HepG2 (cell line): ENCODE results near the gene DRD1. TPM values are rescaled to one million over a fixed set of nuclear protein-coding genes. Genes with fewer than 3 reads are reported as not detected.

Experiments
- GATA4 ChIP-seq: sonication (generic); IDR thresholded peaks from 2 replicates; pipeline ENCODE4 v1.6.1; 2016; ENCODE audit warnings: antibody characterized with exemption, low read depth, borderline replicate concordance
- HHEX ChIP-seq: IDR thresholded peaks from 2 replicates; pipeline ENCODE4 v1.6.1; 2016; ENCODE audit warnings: control low read depth
- HMG20A ChIP-seq: IDR thresholded peaks from 2 replicates; pipeline ENCODE4 v1.6.1; 2016; ENCODE audit warnings: borderline replicate concordance
- HNF1A ChIP-seq, 2 experiments: sonication (generic) in 1 of 2; formaldehyde crosslinking in 1 of 2; IDR thresholded peaks; 2 replicates each; pipeline versions ENCODE4 v1.4.0 to v1.6.1; 2016 to 2020; ENCODE audit warnings: borderline replicate concordance in 1 of 2, low read depth in 1 of 2, mild to moderate bottlenecking in 1 of 2, missing genetic modification reagents in 1 of 2
- KDM6A ChIP-seq: IDR thresholded peaks from 2 replicates; pipeline ENCODE4 v1.6.1; 2016; ENCODE audit warnings: low read depth
- MBD4 ChIP-seq: IDR thresholded peaks from 2 replicates; pipeline ENCODE4 v1.6.1; 2012; ENCODE audit warnings: low read length, inconsistent platforms, borderline replicate concordance
- MLX ChIP-seq: IDR thresholded peaks from 2 replicates; pipeline ENCODE4 v1.6.1; 2016
- NPAS2 ChIP-seq: sonication (generic); formaldehyde crosslinking; IDR thresholded peaks from 2 replicates; pipeline ENCODE4 v1.8.0; 2022; ENCODE audit warnings: mild to moderate bottlenecking, missing genetic modification reagents, borderline replicate concordance
- RXRB ChIP-seq: IDR thresholded peaks from 2 replicates; pipeline ENCODE4 v1.6.1; 2016; ENCODE audit warnings: borderline replicate concordance, missing genetic modification reagents, missing compliant biosample characterization
- SOX5 ChIP-seq: IDR thresholded peaks from 2 replicates; pipeline ENCODE4 v1.6.1; 2016; ENCODE audit warnings: borderline replicate concordance
- TEAD3 ChIP-seq: optimal IDR thresholded peaks from 2 replicates; pipeline ENCODE3; 2016; ENCODE audit warnings: borderline replicate concordance
- THAP11 ChIP-seq: IDR thresholded peaks from 2 replicates; pipeline ENCODE4 v1.6.1; 2016; ENCODE audit warnings: missing biosample characterization, missing genetic modification reagents
- ZNF121 ChIP-seq: sonication (generic); formaldehyde crosslinking; IDR thresholded peaks from 2 replicates; pipeline ENCODE4 v1.5.0; 2020; ENCODE audit warnings: mild to moderate bottlenecking, missing genetic modification reagents
- ZNF234 ChIP-seq: sonication (generic); formaldehyde crosslinking; conservative IDR thresholded peaks from 2 replicates; pipeline ENCODE4 v1.5.1; 2020; ENCODE audit warnings: mild to moderate bottlenecking, missing genetic modification reagents
- ZNF280B ChIP-seq: sonication (generic); formaldehyde crosslinking; IDR thresholded peaks from 2 replicates; pipeline ENCODE4 v1.5.0; 2020; ENCODE audit warnings: missing genetic modification reagents, mild to moderate bottlenecking, borderline replicate concordance
- ZNF451 ChIP-seq: sonication (generic); formaldehyde crosslinking; IDR thresholded peaks from 2 replicates; pipeline ENCODE4 v1.5.0; 2020; ENCODE audit warnings: mild to moderate bottlenecking, missing genetic modification reagents
- ZNF503 ChIP-seq: sonication (generic); formaldehyde crosslinking; IDR thresholded peaks from 2 replicates; pipeline ENCODE4 v1.4.0; 2020; ENCODE audit warnings: missing genetic modification reagents
- ZNF703 ChIP-seq: sonication (generic); formaldehyde crosslinking; IDR thresholded peaks from 2 replicates; pipeline ENCODE4 v1.5.1; 2020; ENCODE audit warnings: missing genetic modification reagents, mild to moderate bottlenecking, moderate library complexity, borderline replicate concordance
- ZNF710 ChIP-seq: sonication (generic); formaldehyde crosslinking; IDR thresholded peaks from 2 replicates; pipeline ENCODE4 v1.5.0; 2020; ENCODE audit warnings: mild to moderate bottlenecking, missing genetic modification reagents, borderline replicate concordance
- polyA plus RNA-seq, 8 experiments: library from polyadenylated mRNA; depleted of rRNA in 3 of 8; stranded (reverse) in 7 of 8; unstranded in 1 of 8; fragments of >200 nt; fragmentation: Illumina TruSeq in 4 of 8; extraction: Trizol in 4 of 8; gene quantifications; 2 replicates each; pipeline versions ENCODE4 v1.2.1 to v1.2.3, GENCODE V29; 2011 to 2016; ENCODE audit warnings: low read depth in 4 of 8, missing spikeins in 1 of 8, mixed read lengths in 1 of 8; ENCODE audit not compliant: insufficient read depth in 1 of 8
- total RNA-seq, 5 experiments: library from RNA; depleted of rRNA; stranded (reverse); fragments of >200 nt; fragmentation: Illumina TruSeq; extraction: Trizol; gene quantifications; 2 replicates each; pipeline ENCODE4 v1.2.3, GENCODE V29; 2016; ENCODE audit warnings: low read depth in 1 of 5

The DRD1 gene
- total and polyA plus RNA-seq, 2 of the 13 experiments (the other 11 are each of a cell fraction or from before 2014, with no cell fraction given) = not detected

GRCh38 chr5:175467983-175468690 is 24.2 kb upstream of the DRD1 start (continued):
- TF ChIP-seq ZNF503 (CRISPR knock-in tag) (peak; percentile 96), TEAD3 (CRISPR knock-in tag) (peak; percentile 88), NPAS2 (CRISPR knock-in tag) (no peak), ZNF451 (no peak), ZNF710 (CRISPR knock-in tag) (peak; percentile 97), RXRB (CRISPR knock-in tag) (peak; percentile 59), GATA4 (no peak; the same call in 1 of the 2 replicates), HMG20A (peak; percentile 91; the same call in 1 of the 2 replicates), ZNF703 (CRISPR knock-in tag) (peak; percentile 94), SOX5 (CRISPR knock-in tag) (peak; percentile 51; the same call in 1 of the 2 replicates), HNF1A (IDR thresholded peaks at IDR 0.05; ENCODE audit: low read depth) (peak; percentile 57; the same call in 1 of the 2 replicates), HNF1A (CRISPR knock-in tag; IDR thresholded peaks at IDR 0.05; ENCODE audit: borderline replicate concordance) (peak; percentile 44; the same call in 1 of the 2 replicates), HHEX (CRISPR knock-in tag) (peak; percentile 99), ZNF121 (no peak), MLX (peak; percentile 35; the same call in 1 of the 2 replicates), ZNF280B (CRISPR knock-in tag) (no peak), MBD4 (0 out of 2 replicates have a peak, but pooled peaks have one; percentile 37), KDM6A (CRISPR knock-in tag) (no peak), ZNF234 (no peak), THAP11 (CRISPR knock-in tag) (peak; percentile 53)
